ENCODE results near the gene POC5.

The POC5 gene

GRCh38 chr5:75677607-75678006 lies 39.6 kb downstream of the POC5 start:
- no peak overlapping the region for H3K4me3 Mint-ChIP-seq
- TF ChIP-seq, protein P1, sequence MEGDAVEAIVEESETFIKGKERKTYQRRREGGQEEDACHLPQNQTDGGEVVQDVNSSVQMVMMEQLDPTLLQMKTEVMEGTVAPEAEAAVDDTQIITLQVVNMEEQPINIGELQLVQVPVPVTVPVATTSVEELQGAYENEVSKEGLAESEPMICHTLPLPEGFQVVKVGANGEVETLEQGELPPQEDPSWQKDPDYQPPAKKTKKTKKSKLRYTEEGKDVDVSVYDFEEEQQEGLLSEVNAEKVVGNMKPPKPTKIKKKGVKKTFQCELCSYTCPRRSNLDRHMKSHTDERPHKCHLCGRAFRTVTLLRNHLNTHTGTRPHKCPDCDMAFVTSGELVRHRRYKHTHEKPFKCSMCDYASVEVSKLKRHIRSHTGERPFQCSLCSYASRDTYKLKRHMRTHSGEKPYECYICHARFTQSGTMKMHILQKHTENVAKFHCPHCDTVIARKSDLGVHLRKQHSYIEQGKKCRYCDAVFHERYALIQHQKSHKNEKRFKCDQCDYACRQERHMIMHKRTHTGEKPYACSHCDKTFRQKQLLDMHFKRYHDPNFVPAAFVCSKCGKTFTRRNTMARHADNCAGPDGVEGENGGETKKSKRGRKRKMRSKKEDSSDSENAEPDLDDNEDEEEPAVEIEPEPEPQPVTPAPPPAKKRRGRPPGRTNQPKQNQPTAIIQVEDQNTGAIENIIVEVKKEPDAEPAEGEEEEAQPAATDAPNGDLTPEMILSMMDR (IDR thresholded peaks at IDR 0.05; ENCODE audit: unreplicated experiment in 3 of 3) = no peak
- H3K27ac Mint-ChIP-seq = peak overlapping the region; percentile 5 to 70 (median 24)
- H3K27me3 Mint-ChIP-seq (ENCODE audit: low read depth) = no peaks in the 10 kb centered on the region
- H3K4me1 Mint-ChIP-seq = peaks cover 5% of the 10 kb centered on the region
- H3K9me3 Mint-ChIP-seq = no peaks in the 10 kb centered on the region
- peaks cover 12% of the 10 kb centered on the region for H3K36me3 Mint-ChIP-seq (ENCODE audit: low read depth)

- no peaks in the 10 kb centered on the region for H3K27me3 Mint-ChIP-seq (ENCODE audit: low read depth)
- peaks cover 5% of the 10 kb centered on the region for H3K4me1 Mint-ChIP-seq
- TF ChIP-seq, protein P1 (IDR thresholded peaks at IDR 0.05; ENCODE audit: unreplicated experiment in 3 of 3) = no peak
- H3K4me3 Mint-ChIP-seq = no peak overlapping the region
- H3K36me3 Mint-ChIP-seq (ENCODE audit: low read depth) = peaks cover 18% of the 10 kb centered on the region
- no peaks in the 10 kb centered on the region for H3K9me3 Mint-ChIP-seq
- peak overlapping the region in 1 of 3 experiments; percentile 46 for H3K27ac Mint-ChIP-seq
These were observed 41.5 kb downstream of the POC5 start for GRCh38 chr5:75675783-75676182.

DNA sequence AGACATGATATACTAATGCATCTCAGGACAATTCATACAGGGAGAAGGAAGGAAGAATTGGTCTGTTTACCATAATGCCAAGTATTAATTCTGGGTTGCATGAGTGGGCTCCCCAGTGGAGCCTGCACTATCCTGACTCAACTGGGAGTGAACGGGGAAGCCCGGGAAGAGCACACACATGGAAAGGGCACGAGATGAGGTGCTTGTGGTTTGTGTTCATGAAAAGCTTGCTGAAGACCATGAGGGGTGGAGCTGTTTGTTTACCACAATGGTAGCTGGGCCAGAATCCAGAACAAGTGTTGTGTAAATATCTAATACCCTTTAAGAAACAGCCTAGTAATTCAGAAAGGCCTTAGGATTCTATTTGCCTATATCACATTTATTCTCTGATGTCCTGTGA lies 44.6 kb downstream of the POC5 start:
- peaks cover 18% of the 10 kb centered on the region for H3K36me3 Mint-ChIP-seq (ENCODE audit: low read depth)
- no peaks in the 10 kb centered on the region for H3K27me3 Mint-ChIP-seq (ENCODE audit: low read depth)
- no peak overlapping the region for H3K4me3 Mint-ChIP-seq
- peaks cover 21% of the 10 kb centered on the region for H3K4me1 Mint-ChIP-seq
- H3K9me3 Mint-ChIP-seq = no peaks in the 10 kb centered on the region
- TF ChIP-seq, protein P1 (IDR thresholded peaks at IDR 0.05; ENCODE audit: unreplicated experiment in 3 of 3) = no peak
- no peak overlapping the region for H3K27ac Mint-ChIP-seq

- Mint-ChIP-seq H3K36me3 (ENCODE audit: low read depth) (peaks cover 18% of the 10 kb centered on the region), H3K27me3 (ENCODE audit: low read depth) (no peaks in the 10 kb centered on the region), H3K4me3 (no peak overlapping the region), H3K9me3 (no peaks in the 10 kb centered on the region), H3K4me1 (peaks cover 25% of the 10 kb centered on the region), H3K27ac (peak overlapping the region in 2 of 3 experiments; percentile 40 to 86)
- TF ChIP-seq, protein P1 (IDR thresholded peaks at IDR 0.05; ENCODE audit: unreplicated experiment in 3 of 3) = no peak
These were observed 45.7 kb downstream of the POC5 start for GRCh38 chr5:75671506-75671905.

GRCh38 chr5:75670577-75670976 lies 46.7 kb downstream of the POC5 start:
- Mint-ChIP-seq H3K9me3 (no peaks in the 10 kb centered on the region), H3K36me3 (ENCODE audit: low read depth) (peaks cover 18% of the 10 kb centered on the region), H3K27me3 (ENCODE audit: low read depth) (no peaks in the 10 kb centered on the region), H3K4me3 (no peak overlapping the region), H3K4me1 (peaks cover 25% of the 10 kb centered on the region), H3K27ac (peak overlapping the region; percentile 28 to 86 (median 40))
- TF ChIP-seq, protein P1 (IDR thresholded peaks at IDR 0.05; ENCODE audit: unreplicated experiment in 3 of 3) = no peak

- Mint-ChIP-seq H3K27me3 (ENCODE audit: low read depth) (no peaks in the 10 kb centered on the region), H3K9me3 (no peaks in the 10 kb centered on the region), H3K36me3 (ENCODE audit: low read depth) (peaks cover 12% of the 10 kb centered on the region), H3K4me1 (peaks cover 30% of the 10 kb centered on the region), H3K4me3 (peak overlapping the region in 2 of 3 experiments; percentile 17 to 42), H3K27ac (peak overlapping the region; percentile 28 to 86 (median 39))
- TF ChIP-seq, protein P1 (IDR thresholded peaks at IDR 0.05; ENCODE audit: unreplicated experiment in 3 of 3) = no peak
These were observed 48.1 kb downstream of the POC5 start for GRCh38 chr5:75668977-75669689.
